ENCODE results near the gene ARHGAP24. TPM values are rescaled to one million over a fixed set of nuclear protein-coding genes. Genes with fewer than 3 reads are reported as not detected.
A peak's percentile ranks its signal among the peaks of the same experiment; 100 is the strongest.

ARHGAP24 gene
- total and polyA plus RNA-seq, 12 donors = 6.7 to 35.5 (median 23.9) TPM

DNA sequence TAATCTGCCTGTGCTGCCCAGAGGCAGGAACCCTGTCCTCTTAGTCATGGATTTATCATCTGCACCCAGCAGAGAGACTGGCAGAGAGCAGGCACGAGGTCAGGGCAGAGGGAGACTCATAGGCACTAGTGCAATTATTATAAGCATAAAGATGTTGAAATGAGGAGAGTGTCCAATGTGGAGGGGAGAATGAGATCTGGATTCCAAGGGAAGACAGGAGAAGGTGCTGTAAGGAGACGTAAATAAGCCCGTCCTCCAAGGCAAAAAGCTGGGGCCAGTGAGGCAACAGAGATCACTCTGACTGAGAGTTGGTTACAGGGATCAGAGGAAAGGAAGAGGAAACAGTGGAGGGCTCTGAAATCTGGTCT lies 478.7 kb downstream of the ARHGAP24 start:
- DNase-seq (no peak), ATAC-seq (peak in 4 of 8 donors; percentile 61 to 90 (median 80))
- TF ChIP-seq, protein P1, sequence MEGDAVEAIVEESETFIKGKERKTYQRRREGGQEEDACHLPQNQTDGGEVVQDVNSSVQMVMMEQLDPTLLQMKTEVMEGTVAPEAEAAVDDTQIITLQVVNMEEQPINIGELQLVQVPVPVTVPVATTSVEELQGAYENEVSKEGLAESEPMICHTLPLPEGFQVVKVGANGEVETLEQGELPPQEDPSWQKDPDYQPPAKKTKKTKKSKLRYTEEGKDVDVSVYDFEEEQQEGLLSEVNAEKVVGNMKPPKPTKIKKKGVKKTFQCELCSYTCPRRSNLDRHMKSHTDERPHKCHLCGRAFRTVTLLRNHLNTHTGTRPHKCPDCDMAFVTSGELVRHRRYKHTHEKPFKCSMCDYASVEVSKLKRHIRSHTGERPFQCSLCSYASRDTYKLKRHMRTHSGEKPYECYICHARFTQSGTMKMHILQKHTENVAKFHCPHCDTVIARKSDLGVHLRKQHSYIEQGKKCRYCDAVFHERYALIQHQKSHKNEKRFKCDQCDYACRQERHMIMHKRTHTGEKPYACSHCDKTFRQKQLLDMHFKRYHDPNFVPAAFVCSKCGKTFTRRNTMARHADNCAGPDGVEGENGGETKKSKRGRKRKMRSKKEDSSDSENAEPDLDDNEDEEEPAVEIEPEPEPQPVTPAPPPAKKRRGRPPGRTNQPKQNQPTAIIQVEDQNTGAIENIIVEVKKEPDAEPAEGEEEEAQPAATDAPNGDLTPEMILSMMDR (IDR thresholded peaks at IDR 0.05) = no peak
- WGBS, 2 donors = 70 to 85% methylated on average over 3 of the region's 3 CpGs
- Histone ChIP-seq H3K36me3 (no peaks in the 10 kb centered on the region), H3K27me3 (no peaks in the 10 kb centered on the region), H3K9me3 (no peaks in the 10 kb centered on the region), H3K4me1 (peaks cover 0 to 21% (median 11%) of the 10 kb centered on the region in 9 donors), H3K4me3 (no peak overlapping the region), H3K27ac (peak overlapping the region in 3 of 10 donors; percentile 1 to 23 (median 5))
- intact Hi-C loops (cut with DNase I) = loop anchor here in 1 of 10 donors (10.0 kb wide), 1 partner anchor 869 kb away; no protein-coding TSS in a partner anchor

DNA sequence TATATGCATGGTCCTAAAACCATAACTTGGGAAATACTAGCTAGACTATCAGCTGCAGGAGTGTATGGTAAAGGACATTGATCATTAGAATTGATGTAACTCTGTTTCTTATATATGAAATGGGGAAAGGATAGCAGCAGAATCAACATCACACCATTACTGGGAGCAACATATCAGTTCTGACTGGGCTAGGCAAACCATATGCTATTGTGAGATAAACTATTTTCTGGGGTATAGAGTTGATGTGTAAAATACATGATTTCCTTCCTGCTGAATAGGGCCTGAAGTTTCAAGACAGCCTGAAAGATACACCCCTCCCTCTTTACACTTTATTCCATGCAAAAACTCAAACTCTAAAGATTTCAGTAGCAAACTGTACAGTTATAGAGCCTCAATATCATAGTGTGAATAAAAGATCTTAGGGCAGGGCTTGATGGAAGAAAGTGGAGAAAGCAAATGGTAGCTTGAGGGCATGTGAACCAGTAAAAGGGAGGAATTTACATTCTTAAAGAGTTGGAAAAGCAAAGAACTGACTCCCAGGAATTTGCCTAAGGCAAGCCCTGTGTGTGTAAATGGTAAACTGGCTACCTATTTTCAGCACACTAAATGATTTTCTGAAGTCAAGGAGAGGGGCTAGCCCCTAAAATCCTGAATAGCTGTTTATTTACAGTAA lies 480.8 kb downstream of the ARHGAP24 start:
- intact Hi-C loops (cut with DNase I) = loop anchor here in 1 of 10 donors (10.0 kb wide), 1 partner anchor 871 kb away; no protein-coding TSS in a partner anchor

DNA sequence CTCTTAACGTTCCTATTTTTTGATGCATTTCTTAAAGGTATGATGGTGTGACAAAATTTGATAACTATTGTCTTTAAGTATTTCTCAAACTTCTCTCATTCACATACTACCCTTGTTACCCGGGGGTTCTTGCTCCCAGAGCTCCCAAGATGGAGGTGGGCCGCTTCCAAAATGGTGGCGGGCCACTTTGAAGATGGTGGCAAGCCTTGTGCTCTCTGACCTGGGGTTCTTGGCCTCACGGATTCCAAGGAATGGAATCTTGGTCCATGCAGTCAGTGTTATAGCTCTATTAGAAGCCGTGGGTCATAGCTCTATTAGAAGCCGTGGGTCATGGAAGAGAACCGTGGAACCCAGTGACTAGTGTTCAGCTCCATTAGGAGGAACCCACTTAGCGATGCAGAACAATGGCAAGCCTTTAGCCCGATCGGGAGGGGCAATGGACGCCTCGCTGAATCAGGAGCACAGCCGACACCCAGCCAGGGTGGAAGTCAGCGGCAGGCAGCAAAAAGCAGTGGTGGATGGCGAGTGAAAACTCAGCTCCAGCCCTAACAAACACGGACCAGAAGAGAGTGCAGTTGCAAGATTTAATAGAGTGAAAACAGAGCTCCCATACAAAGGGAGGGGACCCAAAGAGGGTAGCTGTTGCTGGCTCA lies 481.5 kb downstream of the ARHGAP24 start:
- DNase-seq = no peak
- H3K27ac ChIP-seq = no peak overlapping the region
- TF ChIP-seq, protein P1 (IDR thresholded peaks at IDR 0.05) = no peak
- H3K4me1 ChIP-seq = peaks cover 0 to 28% (median 11%) of the 10 kb centered on the region in 9 donors
- intact Hi-C loops (cut with DNase I) = loop anchor here in 1 of 10 donors (10.0 kb wide), 1 partner anchor 872 kb away; no protein-coding TSS in a partner anchor
- no peak overlapping the region for H3K4me3 ChIP-seq
- no peak for ATAC-seq
- H3K27me3 ChIP-seq = no peaks in the 10 kb centered on the region
- H3K36me3 ChIP-seq = no peaks in the 10 kb centered on the region
- WGBS, 2 donors = 96 to 97% methylated on average over 17 of the region's 17 CpGs
- H3K9me3 ChIP-seq = no peaks in the 10 kb centered on the region

More for the DNA sequence above, 480.8 kb downstream of the ARHGAP24 start:
- DNase-seq (no peak), ATAC-seq (no peak)
- TF ChIP-seq, protein P1 (IDR thresholded peaks at IDR 0.05) = no peak
- Histone ChIP-seq H3K27me3 (no peaks in the 10 kb centered on the region), H3K4me3 (no peak overlapping the region), H3K27ac (no peak overlapping the region), H3K4me1 (peaks cover 0 to 21% (median 11%) of the 10 kb centered on the region in 9 donors), H3K36me3 (no peaks in the 10 kb centered on the region), H3K9me3 (no peaks in the 10 kb centered on the region)

DNA sequence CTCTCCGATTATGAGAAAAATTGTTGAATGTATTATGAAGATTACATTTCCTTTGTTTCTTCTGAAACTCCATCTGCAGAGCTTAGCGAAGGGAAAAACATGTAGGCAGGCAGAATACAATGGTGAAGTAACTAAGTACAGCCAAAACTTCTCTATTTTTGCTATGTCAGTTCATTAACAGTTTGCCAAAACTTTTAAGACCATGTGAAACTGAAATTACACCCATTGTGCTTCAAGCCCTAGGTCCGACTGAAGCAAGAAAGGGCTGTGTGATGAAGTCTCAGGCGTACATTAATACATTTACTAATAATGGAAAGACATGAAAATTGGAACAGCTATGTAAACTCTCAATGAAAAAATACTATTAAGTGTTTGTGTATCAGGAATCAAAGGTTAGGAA lies 486.9 kb downstream of the ARHGAP24 start:
- Histone ChIP-seq H3K4me1 (peaks cover 0 to 32% (median 10%) of the 10 kb centered on the region in 9 donors), H3K9me3 (peaks cover 0 to 4% (median 0%) of the 10 kb centered on the region in 11 donors), H3K27me3 (no peaks in the 10 kb centered on the region), H3K4me3 (no peak overlapping the region), H3K27ac (no peak overlapping the region), H3K36me3 (no peaks in the 10 kb centered on the region)
- TF ChIP-seq, protein P1 (IDR thresholded peaks at IDR 0.05) = no peak
- ATAC-seq = peak in 1 of 8 donors; percentile 24
- WGBS, 2 donors = 73 to 76% methylated on average over 4 of the region's 4 CpGs
- intact Hi-C loops (cut with DNase I) = loop anchor here in 6 of 10 donors (10.0 kb wide), 6 partner anchors 83 to 877 kb away; no protein-coding TSS in a partner anchor
- DNase-seq = no peak
